ENCODE results near the gene PI4KA. TPM values are rescaled to one million over a fixed set of nuclear protein-coding genes. Genes with fewer than 3 reads are reported as not detected.

Gene PI4KA
- total RNA-seq, 1 experiment from 2014 or later = 54.3 TPM

DNA sequence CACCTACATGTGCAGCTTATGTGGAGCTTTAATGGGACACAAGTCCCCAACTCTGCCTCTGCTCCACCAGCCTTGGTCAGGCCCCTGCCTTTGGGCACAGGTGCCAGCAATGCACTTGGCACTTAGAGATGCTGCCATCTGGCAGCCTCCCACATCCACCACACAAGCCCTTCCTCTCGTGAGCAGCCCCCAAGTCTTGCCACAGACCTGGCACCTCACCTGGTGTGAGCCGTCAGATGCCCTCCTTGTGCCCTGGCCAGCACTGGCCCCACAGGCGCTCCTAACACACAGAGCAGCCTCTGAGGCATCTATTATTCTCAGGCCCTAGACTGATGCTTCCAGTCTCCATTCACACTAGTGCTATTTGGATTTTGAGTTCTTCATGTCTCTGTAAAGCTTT lies 109.2 kb downstream of the PI4KA start:
- in situ Hi-C loops (cut with HindIII; ENCODE audit: low pct_unique_long_range_greater_than_20kb, low sequenced_read_pairs) = no loop called here
- no peak overlapping the region for H3K4me3 ChIP-seq (ENCODE audit: low read depth in 2 of 2, low read length in 2 of 2)
- DNase-seq (ENCODE audit: low read depth, low spot score) (no peak), ATAC-seq (no peak)
- H3K9me3 ChIP-seq (ENCODE audit: control insufficient read depth, insufficient read depth, low read depth, low read length) = no peaks in the 10 kb centered on the region
- CTCF ChIA-PET = no interaction called here
- POLR2A ChIA-PET = no interaction called here
- TF ChIP-seq, protein P1, sequence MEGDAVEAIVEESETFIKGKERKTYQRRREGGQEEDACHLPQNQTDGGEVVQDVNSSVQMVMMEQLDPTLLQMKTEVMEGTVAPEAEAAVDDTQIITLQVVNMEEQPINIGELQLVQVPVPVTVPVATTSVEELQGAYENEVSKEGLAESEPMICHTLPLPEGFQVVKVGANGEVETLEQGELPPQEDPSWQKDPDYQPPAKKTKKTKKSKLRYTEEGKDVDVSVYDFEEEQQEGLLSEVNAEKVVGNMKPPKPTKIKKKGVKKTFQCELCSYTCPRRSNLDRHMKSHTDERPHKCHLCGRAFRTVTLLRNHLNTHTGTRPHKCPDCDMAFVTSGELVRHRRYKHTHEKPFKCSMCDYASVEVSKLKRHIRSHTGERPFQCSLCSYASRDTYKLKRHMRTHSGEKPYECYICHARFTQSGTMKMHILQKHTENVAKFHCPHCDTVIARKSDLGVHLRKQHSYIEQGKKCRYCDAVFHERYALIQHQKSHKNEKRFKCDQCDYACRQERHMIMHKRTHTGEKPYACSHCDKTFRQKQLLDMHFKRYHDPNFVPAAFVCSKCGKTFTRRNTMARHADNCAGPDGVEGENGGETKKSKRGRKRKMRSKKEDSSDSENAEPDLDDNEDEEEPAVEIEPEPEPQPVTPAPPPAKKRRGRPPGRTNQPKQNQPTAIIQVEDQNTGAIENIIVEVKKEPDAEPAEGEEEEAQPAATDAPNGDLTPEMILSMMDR (IDR thresholded peaks at IDR 0.05) = no peak
- TF ChIP-seq TCF7L2 (IDR thresholded peaks at IDR 0.05; ENCODE audit: low read depth, low read length) (no peak), POLR2AphosphoS5 (IDR thresholded peaks at IDR 0.05; ENCODE audit: low read depth, low read length) (no peak)
- TF ChIP-seq, protein P2, sequence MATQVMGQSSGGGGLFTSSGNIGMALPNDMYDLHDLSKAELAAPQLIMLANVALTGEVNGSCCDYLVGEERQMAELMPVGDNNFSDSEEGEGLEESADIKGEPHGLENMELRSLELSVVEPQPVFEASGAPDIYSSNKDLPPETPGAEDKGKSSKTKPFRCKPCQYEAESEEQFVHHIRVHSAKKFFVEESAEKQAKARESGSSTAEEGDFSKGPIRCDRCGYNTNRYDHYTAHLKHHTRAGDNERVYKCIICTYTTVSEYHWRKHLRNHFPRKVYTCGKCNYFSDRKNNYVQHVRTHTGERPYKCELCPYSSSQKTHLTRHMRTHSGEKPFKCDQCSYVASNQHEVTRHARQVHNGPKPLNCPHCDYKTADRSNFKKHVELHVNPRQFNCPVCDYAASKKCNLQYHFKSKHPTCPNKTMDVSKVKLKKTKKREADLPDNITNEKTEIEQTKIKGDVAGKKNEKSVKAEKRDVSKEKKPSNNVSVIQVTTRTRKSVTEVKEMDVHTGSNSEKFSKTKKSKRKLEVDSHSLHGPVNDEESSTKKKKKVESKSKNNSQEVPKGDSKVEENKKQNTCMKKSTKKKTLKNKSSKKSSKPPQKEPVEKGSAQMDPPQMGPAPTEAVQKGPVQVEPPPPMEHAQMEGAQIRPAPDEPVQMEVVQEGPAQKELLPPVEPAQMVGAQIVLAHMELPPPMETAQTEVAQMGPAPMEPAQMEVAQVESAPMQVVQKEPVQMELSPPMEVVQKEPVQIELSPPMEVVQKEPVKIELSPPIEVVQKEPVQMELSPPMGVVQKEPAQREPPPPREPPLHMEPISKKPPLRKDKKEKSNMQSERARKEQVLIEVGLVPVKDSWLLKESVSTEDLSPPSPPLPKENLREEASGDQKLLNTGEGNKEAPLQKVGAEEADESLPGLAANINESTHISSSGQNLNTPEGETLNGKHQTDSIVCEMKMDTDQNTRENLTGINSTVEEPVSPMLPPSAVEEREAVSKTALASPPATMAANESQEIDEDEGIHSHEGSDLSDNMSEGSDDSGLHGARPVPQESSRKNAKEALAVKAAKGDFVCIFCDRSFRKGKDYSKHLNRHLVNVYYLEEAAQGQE (IDR thresholded peaks at IDR 0.05; ENCODE audit: insufficient read depth in 1 of 2, low read depth in 2 of 2, low read length in 1 of 2) = no peak
- H3K27ac ChIP-seq (ENCODE audit: low read length) = no peak overlapping the region
- BruUV-seq (replicated peaks) = no TSS peak
- no peaks in the 10 kb centered on the region for H3K27me3 ChIP-seq (ENCODE audit: control insufficient read depth, insufficient read depth, low read length)
- H3K4me1 ChIP-seq (ENCODE audit: control insufficient read depth, insufficient read depth, low read length) = no peaks in the 10 kb centered on the region
- intact Hi-C loops (cut with micrococcal nuclease; ENCODE audit: unreplicated experiment) = no loop called here
- no peaks in the 10 kb centered on the region for H3K36me3 ChIP-seq (ENCODE audit: control insufficient read depth, insufficient read depth, low read length)

DNA sequence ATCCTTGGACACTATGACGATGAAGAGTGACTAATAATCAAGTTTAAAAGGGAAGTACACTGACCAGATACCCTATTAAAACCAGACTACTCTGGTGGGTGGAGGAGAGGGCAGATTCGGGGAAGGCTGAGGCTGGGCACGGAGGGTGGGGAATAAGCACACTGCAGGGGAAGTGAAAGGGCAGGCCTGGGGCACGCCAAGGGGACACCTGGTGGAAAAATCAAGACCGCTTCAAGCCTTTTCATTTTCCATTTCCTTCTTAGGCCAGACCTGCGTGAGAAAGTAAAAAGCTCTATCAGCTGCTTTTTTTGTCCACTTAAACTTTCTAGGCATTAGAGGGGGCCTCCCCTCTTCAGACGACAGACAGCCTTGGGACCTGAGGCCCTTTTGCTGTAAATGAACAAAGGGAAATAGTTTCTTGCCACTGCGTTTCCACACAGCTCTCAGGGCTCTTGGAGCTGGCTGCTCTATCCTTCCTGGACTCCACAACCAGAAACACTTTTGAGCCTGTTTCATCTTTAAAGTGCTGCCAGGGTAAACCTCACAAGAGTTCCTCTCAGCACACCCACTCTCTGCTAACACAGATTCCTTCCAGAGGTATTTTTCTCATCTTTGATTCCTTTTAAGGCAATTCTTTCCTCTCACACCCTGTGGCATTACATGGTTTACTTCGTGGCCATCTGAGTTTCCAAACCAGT lies 109.7 kb downstream of the PI4KA start:
- no peak for ATAC-seq
- in situ Hi-C loops (cut with HindIII; ENCODE audit: low pct_unique_long_range_greater_than_20kb, low sequenced_read_pairs) (no loop called here), intact Hi-C loops (cut with micrococcal nuclease; ENCODE audit: unreplicated experiment) (no loop called here)
- no peaks in the 10 kb centered on the region for H3K4me1 ChIP-seq (ENCODE audit: control insufficient read depth, insufficient read depth, low read length)
- no TSS peak for BruUV-seq (replicated peaks)
- no peaks in the 10 kb centered on the region for H3K27me3 ChIP-seq (ENCODE audit: control insufficient read depth, insufficient read depth, low read length)
- no peak for DNase-seq (ENCODE audit: low read depth, low spot score)
- H3K9me3 ChIP-seq (ENCODE audit: control insufficient read depth, insufficient read depth, low read depth, low read length) = no peaks in the 10 kb centered on the region
- CTCF ChIA-PET = no interaction called here
- H3K4me3 ChIP-seq (ENCODE audit: low read depth in 2 of 2, low read length in 2 of 2) = no peak overlapping the region
- POLR2A ChIA-PET = no interaction called here
- TF ChIP-seq, protein P1 (IDR thresholded peaks at IDR 0.05) = no peak
- TF ChIP-seq, protein P2 (IDR thresholded peaks at IDR 0.05; ENCODE audit: insufficient read depth in 1 of 2, low read depth in 2 of 2, low read length in 1 of 2) = no peak
- TF ChIP-seq TCF7L2 (IDR thresholded peaks at IDR 0.05; ENCODE audit: low read depth, low read length) (no peak), POLR2AphosphoS5 (IDR thresholded peaks at IDR 0.05; ENCODE audit: low read depth, low read length) (no peak), SIN3A (IDR thresholded peaks at IDR 0.05; ENCODE audit: borderline replicate concordance, insufficient read depth, low read depth, low read length) (no peak)
- no peak overlapping the region for H3K27ac ChIP-seq (ENCODE audit: low read length)
- no peaks in the 10 kb centered on the region for H3K36me3 ChIP-seq (ENCODE audit: control insufficient read depth, insufficient read depth, low read length)
